NCI-H345 treated with DMSO at 0.1 percent for 48 hours (cell line): Measurements from ENCODE around the gene TMEM237.

Experiments
- DNase-seq: peaks from one replicate; lab custom pipeline; 2025; ENCODE audit not compliant: unreplicated experiment; lab: John Stamatoyannopoulos, UW

TMEM237 gene

GRCh38 chr2:201642579-201643215 lies 606 bp downstream of the TMEM237 start:
- DNase-seq, result peak; percentile 75

GRCh38 chr2:201642086-201642578 lies 1.2 kb downstream of the TMEM237 start:
- peak; percentile 75 for DNase-seq

DNA sequence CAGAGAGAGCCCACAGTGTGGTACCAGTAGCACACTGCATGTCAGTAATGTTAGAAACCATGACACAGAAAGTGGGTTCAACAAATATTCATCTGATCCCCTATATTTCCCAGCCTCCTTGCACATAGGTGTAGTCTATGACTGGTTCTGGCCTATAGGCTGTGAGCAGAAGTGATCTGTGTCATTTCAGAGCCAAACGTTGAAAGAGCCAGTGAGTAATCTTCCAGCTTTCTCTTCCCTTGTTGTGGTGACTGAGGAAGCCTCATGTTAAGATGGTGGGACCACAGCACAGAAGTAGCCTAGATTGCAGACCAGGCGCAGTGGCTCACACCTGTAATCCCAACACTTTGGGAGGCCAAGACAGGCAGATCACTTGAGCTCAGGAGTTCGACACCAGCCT lies 4.1 kb downstream of the TMEM237 start:
- DNase-seq, result no peak

DNA sequence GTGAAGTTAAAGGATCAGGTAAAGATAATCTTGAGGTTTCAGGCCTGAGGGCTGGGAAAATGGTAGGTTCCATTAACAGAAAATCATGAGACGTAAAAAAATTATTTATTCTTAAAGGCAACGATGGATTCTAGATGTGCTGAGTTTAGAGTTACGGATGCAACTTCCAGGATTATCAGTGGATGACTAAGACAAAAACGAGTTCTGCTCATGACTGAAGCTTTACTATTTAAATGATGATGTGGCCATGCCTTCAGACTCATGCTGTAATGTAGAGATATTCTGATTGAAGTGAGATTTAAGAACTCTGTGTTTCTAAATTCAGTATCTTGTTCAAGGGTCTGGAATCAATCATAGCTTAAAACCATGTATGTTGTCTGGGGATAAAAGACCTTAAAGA lies 5.0 kb downstream of the TMEM237 start:
- no peak for DNase-seq

DNA sequence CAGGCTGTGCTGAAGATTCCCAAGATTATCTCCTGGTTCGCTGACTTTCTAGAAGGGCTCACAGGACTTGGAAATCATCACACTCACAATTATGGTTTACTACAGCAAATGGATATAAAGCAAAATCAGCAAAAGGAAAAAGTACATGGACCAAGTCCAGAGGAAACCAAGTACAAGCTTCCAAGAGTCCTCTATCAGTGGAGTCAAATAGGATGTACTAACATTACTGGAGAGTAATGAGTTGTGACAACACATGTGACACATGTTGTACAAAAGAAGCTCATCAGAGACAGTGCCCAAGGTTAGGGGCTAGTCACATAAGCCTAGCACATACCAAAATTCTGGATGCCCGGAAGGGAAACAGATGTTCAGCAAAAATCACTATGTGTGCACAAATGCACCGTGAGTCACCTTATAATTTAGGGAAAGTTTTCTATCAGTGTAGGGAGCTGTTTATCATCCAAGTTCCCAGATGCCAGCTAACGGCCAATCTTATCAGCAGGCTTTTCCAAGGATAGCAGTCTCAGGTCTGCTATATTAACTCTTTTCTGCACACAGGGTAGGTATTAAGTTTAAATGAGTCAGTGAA lies 9.5 kb downstream of the TMEM237 start:
- no peak for DNase-seq

GRCh38 chr2:201631041-201631440 lies 12.3 kb downstream of the TMEM237 start:
- no peak for DNase-seq

- no peak for DNase-seq
Observed at GRCh38 chr2:201630577-201630976, 12.7 kb downstream of the TMEM237 start.

GRCh38 chr2:201628545-201628944 lies 14.8 kb downstream of the TMEM237 start:
- DNase-seq, result no peak

GRCh38 chr2:201622306-201622970 lies 20.9 kb downstream of the TMEM237 start:
- no peak for DNase-seq

DNA sequence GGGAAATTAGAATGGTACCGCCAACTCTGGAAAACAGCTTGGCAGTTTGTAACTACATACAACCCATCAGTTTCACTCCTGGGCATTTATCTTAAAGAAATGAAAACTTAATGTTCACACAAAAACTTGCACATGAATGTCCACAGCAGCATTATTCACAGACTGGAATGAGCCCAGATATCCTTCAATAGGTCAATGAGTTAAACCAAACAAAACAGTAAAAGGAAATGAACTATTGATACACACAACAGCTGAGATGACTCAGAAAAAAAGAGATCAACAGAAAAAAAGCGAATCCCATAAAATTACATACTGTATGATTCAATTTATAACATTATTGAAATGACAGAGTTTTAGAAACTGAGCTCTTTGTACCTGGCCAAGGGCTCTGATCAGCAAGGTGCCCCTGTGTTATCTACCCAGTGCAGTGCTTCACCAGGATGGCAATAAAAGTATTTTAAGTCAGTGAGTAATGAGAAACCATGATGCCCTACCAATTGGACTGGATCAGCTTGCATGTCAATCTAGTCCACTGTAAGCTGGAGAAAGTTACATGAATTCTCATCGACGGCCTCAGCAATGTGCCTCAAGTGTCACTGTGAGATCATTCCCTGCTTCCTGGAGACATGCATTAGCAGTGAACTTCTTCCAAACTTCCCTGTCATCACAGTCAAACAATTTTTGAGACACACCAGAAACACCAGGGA lies 21.9 kb downstream of the TMEM237 start:
- DNase-seq, result no peak

DNA sequence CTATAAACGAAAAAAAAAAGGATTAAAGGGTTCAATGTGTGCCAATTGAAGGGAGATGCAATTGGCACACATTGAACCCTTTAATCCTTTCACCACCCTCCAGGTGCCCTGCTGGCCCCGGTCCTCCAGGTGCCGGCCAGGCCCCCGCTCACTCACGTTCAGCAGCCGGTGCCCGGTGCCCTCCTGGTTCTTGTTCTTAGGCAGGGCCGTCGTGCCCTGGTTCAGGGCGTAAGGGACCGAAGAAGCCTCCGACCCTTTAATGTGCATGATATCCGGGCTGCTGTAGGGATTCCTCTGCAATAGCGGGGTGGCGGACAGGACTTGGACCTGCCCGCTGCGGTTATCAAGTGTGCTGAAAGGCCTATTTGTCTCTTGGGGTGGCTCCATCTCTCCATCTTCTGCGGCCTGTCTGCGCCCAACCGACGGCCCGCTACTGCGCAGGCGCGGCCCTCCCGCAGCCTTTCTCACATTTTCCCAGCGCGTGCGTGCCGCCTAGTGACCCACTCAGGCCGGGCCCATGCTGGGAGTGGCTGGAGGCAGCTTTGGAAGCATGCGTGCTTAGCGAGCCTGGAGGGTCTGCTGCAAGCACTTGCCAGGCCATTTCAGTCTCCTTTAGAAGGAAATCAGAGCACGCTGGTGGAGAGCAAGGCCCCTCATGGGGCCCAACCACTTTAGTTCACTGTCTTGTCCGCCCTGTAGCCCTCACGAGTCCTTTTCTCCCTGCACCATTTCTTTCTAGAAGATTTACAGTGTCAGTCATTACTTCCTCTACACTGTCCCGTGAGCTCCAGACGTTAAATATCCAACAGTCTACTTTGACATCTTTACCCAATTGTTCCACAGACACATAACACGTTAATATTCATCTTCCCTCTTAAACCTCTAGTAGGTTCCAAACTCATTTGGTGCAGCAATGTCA lies 24.3 kb downstream of the TMEM237 start:
- DNase-seq, result peak; percentile 30

- DNase-seq, result no peak
Observed at GRCh38 chr2:201608021-201608420, 35.3 kb downstream of the TMEM237 start.

DNA sequence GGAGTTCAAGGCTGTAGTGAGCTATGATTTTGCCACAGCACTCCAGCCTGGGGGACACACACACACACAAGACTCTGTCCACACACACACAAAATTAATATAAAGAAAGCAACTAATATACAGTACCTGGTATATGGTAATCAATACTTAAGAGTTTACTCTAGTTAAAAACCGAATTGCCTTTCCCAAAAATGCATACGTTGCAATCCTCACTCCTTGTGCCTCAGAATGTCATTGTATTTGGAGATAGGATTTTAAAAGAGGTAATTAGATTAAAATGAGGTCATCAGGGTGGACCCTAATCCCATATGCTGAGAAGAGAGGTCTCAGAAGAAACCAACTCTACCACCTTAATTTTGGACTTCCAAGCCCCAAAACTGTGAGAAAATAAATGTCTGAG lies 35.7 kb downstream of the TMEM237 start:
- no peak for DNase-seq

DNA sequence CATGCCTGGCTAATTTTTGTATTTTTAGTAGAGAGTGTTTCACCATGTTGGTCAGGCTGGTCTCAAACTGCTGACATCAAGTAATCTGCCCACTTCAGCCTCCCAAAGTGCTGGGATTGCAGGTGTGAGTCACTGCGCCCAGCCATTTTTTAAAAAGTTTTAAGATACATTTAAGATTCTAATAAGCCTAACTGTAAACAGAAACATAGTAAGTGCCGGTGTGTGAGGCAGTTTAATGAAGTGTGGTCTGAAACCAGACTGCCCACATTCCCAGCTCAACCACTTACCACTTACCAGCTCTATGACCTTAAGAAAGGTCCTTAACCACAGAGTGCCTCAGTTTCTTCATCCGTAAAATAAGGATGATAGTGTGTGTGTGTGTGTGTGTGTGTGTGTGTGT lies 42.4 kb downstream of the TMEM237 start:
- no peak for DNase-seq

- DNase-seq, result no peak
Observed at GRCh38 chr2:201597397-201597796, 45.9 kb downstream of the TMEM237 start.

- DNase-seq, result no peak
Observed at GRCh38 chr2:201580486-201580885, 62.8 kb downstream of the TMEM237 start.

GRCh38 chr2:201579536-201579935 lies 63.8 kb downstream of the TMEM237 start:
- DNase-seq, result no peak

DNA sequence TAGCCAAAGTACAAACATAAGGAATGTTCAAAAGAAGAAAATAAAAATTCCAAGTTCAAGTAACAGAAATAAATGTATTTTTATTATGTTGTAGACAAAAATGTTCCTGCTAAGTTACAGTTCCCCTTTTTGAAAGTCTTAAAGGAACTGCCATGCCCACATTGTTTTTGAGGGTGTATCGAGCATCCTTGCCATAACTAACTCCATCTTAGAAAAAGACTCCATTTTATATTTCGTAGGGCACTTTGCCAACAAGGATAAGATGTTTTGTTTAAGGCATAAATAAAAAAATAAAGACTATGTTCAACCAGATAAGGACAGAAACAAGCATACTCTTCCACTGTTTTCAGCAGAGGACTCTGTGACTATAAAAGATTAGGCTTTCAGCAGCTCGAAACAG lies 67.3 kb downstream of the TMEM237 start:
- DNase-seq, result no peak

- DNase-seq, result no peak
Observed at GRCh38 chr2:201574766-201575165, 68.5 kb downstream of the TMEM237 start.

- no peak for DNase-seq
Observed at GRCh38 chr2:201572846-201573508, 70.3 kb downstream of the TMEM237 start.
